ENCODE data around the gene IL1RAPL1.

The IL1RAPL1 gene

GRCh38 chrX:29691044-29691443, 1103.8 kb downstream of the IL1RAPL1 start:
- FAIRE-seq (no peak), DNase-seq (ENCODE audit: insufficient read length, low spot score) (no peak)
- no peak for TF ChIP-seq POLR2A (IDR thresholded peaks at IDR 0.05; ENCODE audit: low read depth, low read length)

DNA sequence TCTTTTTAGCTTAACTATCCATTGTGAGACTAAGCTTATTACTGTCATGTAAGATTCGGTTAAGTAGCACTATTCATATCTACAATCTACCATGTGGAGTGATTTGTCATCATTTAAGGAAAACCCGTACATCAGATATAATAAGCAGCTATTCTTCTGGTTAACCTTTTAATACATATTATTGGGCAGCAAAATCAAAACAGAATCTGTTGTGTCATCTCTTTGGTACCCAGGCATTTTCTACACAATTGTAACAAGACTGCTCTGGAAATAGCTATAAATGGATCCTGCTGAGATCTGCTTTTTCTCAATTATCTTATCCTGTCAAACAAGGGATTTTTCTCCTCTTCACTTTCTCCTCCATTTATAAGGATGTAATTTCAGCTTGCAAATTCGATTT, 1106.7 kb downstream of the IL1RAPL1 start:
- FAIRE-seq (no peak), DNase-seq (ENCODE audit: insufficient read length, low spot score) (no peak)
- no peak for TF ChIP-seq POLR2A (IDR thresholded peaks at IDR 0.05; ENCODE audit: low read depth, low read length)

- FAIRE-seq: no peak
- DNase-seq (ENCODE audit: insufficient read length, low spot score): no peak
- TF ChIP-seq POLR2A (IDR thresholded peaks at IDR 0.05; ENCODE audit: low read depth, low read length): no peak
Observed at GRCh38 chrX:29699239-29699638, 1112.0 kb downstream of the IL1RAPL1 start.

DNA sequence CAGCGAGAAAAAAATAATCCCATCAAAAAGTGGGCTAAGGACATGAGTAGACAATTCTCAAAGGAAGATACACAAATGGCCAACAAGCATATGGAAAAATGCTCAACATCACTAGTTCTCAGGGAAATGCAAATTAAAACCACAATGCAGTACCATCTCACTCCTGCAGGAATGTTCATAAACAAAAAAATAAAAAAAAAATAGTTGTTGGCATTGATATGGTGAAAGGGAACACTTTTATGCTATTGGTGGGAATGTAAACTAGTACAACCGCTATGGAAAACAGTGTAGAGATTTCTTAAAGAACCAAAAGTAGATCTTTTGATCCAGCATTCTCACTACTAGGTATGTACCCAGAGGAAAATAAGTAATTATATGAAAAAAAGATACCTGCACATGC, 1119.8 kb downstream of the IL1RAPL1 start:
- TF ChIP-seq POLR2A (IDR thresholded peaks at IDR 0.05; ENCODE audit: low read depth, low read length): no peak
- DNase-seq (ENCODE audit: insufficient read length, low spot score): no peak
- FAIRE-seq: no peak

- DNase-seq (ENCODE audit: insufficient read length, low spot score) (no peak), FAIRE-seq (no peak)
- no peak for TF ChIP-seq POLR2A (IDR thresholded peaks at IDR 0.05; ENCODE audit: low read depth, low read length)
Observed at GRCh38 chrX:29721152-29721551, 1133.9 kb downstream of the IL1RAPL1 start.

DNA sequence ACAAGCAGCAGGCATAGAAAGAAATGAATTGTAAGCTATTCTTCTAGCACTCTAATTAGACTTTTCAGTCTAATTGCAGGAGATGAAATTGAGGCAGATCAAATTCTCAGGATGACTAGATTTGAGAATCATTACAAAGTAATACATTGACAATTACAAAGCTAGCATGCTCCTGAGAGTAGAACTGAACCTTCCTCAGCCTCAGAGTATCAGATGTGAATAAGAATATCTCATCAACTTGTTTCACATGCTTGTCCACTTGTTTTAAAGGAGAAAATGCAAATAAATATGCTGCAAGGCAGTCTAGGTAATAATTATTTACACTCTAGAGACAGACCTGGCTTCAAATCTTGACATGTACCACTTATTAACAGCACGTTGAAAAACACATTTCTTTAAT, 1137.1 kb downstream of the IL1RAPL1 start:
- FAIRE-seq (no peak), DNase-seq (ENCODE audit: insufficient read length, low spot score) (no peak)
- TF ChIP-seq POLR2A (IDR thresholded peaks at IDR 0.05; ENCODE audit: low read depth, low read length): no peak

GRCh38 chrX:29726811-29727210, 1139.6 kb downstream of the IL1RAPL1 start:
- no peak for DNase-seq (ENCODE audit: insufficient read length, low spot score)
- TF ChIP-seq POLR2A (IDR thresholded peaks at IDR 0.05; ENCODE audit: low read depth, low read length): no peak
- FAIRE-seq: no peak

DNA sequence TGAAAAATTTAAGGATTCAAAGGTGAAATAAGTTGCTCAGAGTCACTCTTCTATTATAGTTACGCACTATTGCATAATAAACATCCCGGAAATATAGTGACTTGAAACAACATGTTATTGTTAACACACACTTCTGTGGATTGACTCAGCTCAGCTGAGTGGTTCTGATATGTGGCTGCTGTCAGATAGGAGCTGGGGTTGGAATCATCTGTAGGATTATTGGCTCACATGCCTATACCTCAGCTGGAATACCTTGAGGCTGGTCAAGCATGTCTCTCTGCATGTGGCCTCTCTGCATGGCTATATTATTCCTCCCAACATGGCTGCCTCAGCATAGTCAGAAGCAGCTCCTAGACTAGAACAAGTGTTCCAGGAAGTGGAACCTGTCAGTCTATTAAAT, 1141.4 kb downstream of the IL1RAPL1 start:
- TF ChIP-seq POLR2A (IDR thresholded peaks at IDR 0.05; ENCODE audit: low read depth, low read length): no peak
- DNase-seq (ENCODE audit: insufficient read length, low spot score) (no peak), FAIRE-seq (no peak)

- DNase-seq (ENCODE audit: insufficient read length, low spot score): no peak
- FAIRE-seq: no peak
- TF ChIP-seq POLR2A (IDR thresholded peaks at IDR 0.05; ENCODE audit: low read depth, low read length): no peak
Observed at GRCh38 chrX:29744966-29745365, 1157.7 kb downstream of the IL1RAPL1 start.

GRCh38 chrX:29746326-29746725, 1159.1 kb downstream of the IL1RAPL1 start:
- TF ChIP-seq POLR2A (IDR thresholded peaks at IDR 0.05; ENCODE audit: low read depth, low read length): no peak
- DNase-seq (ENCODE audit: insufficient read length, low spot score) (no peak), FAIRE-seq (no peak)

GRCh38 chrX:29762006-29762405, 1174.8 kb downstream of the IL1RAPL1 start:
- no peak for FAIRE-seq
- no peak for DNase-seq (ENCODE audit: insufficient read length, low spot score)
- no peak for TF ChIP-seq POLR2A (IDR thresholded peaks at IDR 0.05; ENCODE audit: low read depth, low read length)

DNA sequence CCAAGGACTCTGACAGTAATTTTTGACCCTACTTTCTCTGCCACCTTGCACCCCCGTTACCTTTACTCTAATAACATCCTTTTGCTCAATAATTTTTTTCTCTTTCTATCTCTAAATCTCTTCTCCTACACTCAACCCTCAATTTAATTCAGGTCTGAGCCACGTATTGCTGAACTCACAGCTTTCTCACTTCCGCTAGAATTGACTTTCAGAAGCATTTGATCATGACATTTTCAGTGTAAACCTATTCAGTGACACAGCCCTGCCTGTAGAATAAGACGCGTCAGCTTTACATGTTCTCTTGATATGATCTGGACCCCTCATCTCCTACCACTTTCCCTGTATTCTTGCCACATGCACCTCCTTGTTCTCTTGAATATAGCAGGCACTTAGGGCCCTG, 1188.6 kb downstream of the IL1RAPL1 start:
- no peak for FAIRE-seq
- TF ChIP-seq POLR2A (IDR thresholded peaks at IDR 0.05; ENCODE audit: low read depth, low read length): no peak

DNA sequence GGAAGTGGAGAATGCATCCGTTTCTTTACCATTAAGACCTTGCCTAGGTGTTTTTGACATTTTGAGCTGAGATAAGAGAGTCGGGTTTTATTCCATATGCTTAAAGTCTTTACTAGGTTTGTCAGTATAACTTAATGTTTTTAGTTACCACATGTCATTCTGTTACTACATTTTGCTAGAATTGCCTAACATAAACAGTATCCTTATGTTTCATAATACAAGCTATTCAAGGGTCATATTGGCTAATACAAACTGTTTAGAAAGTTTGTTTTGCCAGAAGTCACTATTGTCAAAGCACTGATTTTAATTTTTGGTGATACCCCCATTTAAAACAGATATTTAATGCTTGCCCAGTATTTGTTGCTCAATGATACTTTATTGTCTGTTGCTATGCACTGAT, 1200.4 kb downstream of the IL1RAPL1 start:
- no peak for FAIRE-seq
- TF ChIP-seq POLR2A (IDR thresholded peaks at IDR 0.05; ENCODE audit: low read depth, low read length): no peak
- DNase-seq (ENCODE audit: insufficient read length, low spot score): no peak

More for the DNA sequence above, 1188.6 kb downstream of the IL1RAPL1 start:
- DNase-seq (ENCODE audit: insufficient read length, low spot score): no peak

GRCh38 chrX:29788991-29789699, 1201.9 kb downstream of the IL1RAPL1 start:
- DNase-seq (ENCODE audit: insufficient read length, low spot score) (no peak), FAIRE-seq (no peak)
- no peak for TF ChIP-seq POLR2A (IDR thresholded peaks at IDR 0.05; ENCODE audit: low read depth, low read length)

DNA sequence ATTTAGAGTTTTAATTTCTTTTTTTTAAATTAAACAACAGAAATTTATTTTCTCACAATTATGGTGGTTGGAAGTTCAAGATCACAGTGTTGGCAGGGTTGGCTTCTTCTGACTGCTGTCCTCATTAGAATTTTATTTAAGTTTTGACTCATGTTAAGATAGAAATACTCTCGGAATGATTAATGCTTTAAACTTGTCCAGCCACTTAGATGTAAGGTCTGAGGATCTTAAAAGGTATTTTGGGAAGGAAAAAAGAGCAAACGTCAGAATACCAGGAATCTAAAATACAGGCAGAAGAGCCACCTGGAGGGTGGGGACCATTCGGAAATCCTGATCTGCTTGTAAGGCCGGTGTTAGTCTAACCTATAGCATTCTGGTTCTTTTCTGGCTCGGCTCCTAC, 1205.1 kb downstream of the IL1RAPL1 start:
- no peak for DNase-seq (ENCODE audit: insufficient read length, low spot score)
- FAIRE-seq: no peak
- TF ChIP-seq POLR2A (IDR thresholded peaks at IDR 0.05; ENCODE audit: low read depth, low read length): no peak

DNA sequence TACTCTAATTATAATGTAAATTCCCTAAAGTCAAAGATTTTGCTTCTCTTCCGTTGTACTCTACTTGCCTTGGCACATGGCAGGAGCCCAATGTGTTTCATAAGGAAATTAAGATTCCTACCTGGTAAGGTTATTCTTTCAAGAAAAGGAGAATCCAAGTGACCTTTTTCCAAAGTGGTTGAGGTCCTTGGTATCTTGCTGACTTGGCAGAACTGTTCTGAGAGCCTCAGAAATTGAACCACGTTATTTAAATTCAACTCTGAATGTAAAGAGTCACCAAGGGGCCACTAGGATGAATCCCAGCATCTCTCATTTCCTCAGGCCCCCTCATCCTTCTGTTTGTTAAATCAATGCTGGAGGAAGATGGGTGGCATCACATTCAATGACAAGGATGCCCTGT, 1209.9 kb downstream of the IL1RAPL1 start:
- FAIRE-seq (no peak), DNase-seq (ENCODE audit: insufficient read length, low spot score) (no peak)
- TF ChIP-seq POLR2A (IDR thresholded peaks at IDR 0.05; ENCODE audit: low read depth, low read length): no peak

All from H54 (cell line).